Colonic mucosa (tissue), 4 donors: Measurements from ENCODE around the gene HS3ST3A1. TPM values are rescaled to one million over a fixed set of nuclear protein-coding genes. Genes with fewer than 3 reads are reported as not detected.

Experiments
- DNase-seq: peaks from one replicate; pipeline ENCODE4 v3.0.0-alpha.2; 2020
- H3K27ac ChIP-seq: fragments of 200-600 bp; one replicate; pipeline ENCODE4 v1.8.0; 2021
- H3K27me3 ChIP-seq: fragments of 200-600 bp; one replicate; pipeline ENCODE4 v1.8.0; 2021
- H3K36me3 ChIP-seq: fragments of 200-600 bp; one replicate; pipeline ENCODE4 v1.8.0; 2021
- H3K4me1 ChIP-seq: fragments of 200-600 bp; one replicate; pipeline ENCODE4 v1.8.0; 2021; ENCODE audit warnings: mild to moderate bottlenecking
- H3K4me3 ChIP-seq: fragments of 200-600 bp; one replicate; pipeline ENCODE4 v1.8.0; 2021
- H3K9ac ChIP-seq, 2 donors: one replicate each; pipeline ENCODE4 v1.7.0; 2013; ENCODE audit warnings: control low read depth in 2 of 2, low read depth in 2 of 2, low read length in 2 of 2
- H3K9me3 ChIP-seq: fragments of 200-600 bp; one replicate; pipeline ENCODE4 v1.8.0; 2021
- CTCF ChIP-seq: fragments of 200-600 bp; IDR thresholded peaks from one replicate; pipeline ENCODE4 v1.8.0; 2022; ENCODE audit warnings: antibody characterized with exemption, mild to moderate bottlenecking
- intact Hi-C: fragments of 100-400 bp; cut with DNase I; formaldehyde crosslinking; loops from one replicate; pipeline ENCODE4 v1.14.1; 2022
- total RNA-seq, 2 donors: library from RNA; stranded (reverse); fragmentation: NEBNext Ultra II Directional in 1 of 2; extraction: Animal tissue kit (Norgen Biotek cat#: 25700) in 1 of 2; gene quantifications; one replicate each; pipeline ENCODE4 v1.2.1, GENCODE V29; 2021
- donor health status: healthy.
- donor health status: DM: no; HTN: no; CAD: no.
- donor health status: DM: no; HTN: no; CAD: no.

HS3ST3A1 gene
- total RNA-seq, 2 donors from 2014 or later: 0.48 to 0.91 TPM

DNA sequence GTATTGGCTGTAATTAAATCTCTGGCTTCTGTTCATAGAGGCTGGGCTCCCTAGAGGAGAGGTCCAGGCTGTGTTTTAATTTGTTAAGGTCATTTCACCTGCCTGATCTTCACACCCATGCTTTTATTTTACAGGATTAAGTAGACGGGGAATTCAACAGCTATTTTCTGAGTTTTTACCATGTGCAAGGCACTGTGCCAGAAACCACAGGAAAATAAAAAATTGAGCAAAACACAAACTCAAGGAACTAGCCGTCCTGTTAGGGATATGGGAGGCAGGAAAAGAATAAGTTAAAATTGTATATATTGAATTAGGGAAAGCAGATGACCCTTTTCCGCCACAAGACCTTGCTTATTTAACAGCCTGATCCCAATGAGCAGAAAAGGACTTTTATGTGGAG, 29.1 kb downstream of the HS3ST3A1 start:
- no peak overlapping the region for H3K4me3 ChIP-seq
- no peaks in the 10 kb centered on the region for H3K36me3 ChIP-seq
- DNase-seq: no peak
- no peak overlapping the region for H3K9ac ChIP-seq
- TF ChIP-seq CTCF: no peak
- no peaks in the 10 kb centered on the region for H3K9me3 ChIP-seq
- H3K27ac ChIP-seq: no peak overlapping the region
- no peaks in the 10 kb centered on the region for H3K4me1 ChIP-seq
- intact Hi-C loops: no loop called here
- no peaks in the 10 kb centered on the region for H3K27me3 ChIP-seq

DNA sequence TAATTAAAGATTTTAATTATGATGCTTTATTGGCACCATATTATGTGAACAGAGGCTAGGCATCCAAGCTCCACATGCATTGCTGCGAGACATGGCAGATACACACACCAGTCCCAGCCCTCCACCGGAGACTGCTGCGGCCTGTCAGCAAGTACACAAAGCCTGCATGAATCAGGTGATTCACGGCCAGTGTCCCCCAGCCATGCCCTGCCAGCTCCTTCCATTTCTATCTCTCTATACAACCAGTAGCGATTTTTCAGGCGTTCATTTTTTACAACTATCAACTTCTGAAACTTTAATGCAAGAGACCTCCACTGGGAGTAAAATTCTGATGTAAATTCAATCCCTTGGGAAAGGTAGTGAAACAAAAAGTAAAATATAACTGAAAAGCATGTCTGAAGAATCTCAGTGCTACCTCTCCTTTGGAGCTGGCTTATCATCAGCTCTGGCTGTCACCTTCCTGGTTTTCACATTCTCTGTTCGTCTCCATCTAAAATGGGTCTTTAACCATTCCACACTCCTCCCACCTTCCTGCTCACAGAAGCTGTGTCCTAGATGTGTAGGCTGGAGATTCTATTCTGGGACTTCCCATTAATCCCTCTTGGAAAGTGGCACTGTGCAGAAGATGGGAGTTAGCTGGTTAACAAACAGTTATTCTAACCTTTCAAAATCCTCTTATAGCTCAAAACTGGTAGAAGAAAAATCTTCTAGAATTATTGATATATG, 32.2 kb downstream of the HS3ST3A1 start:
- intact Hi-C loops: no loop called here

GRCh38 chr17:13568582-13569397, 32.9 kb downstream of the HS3ST3A1 start:
- no peaks in the 10 kb centered on the region for H3K36me3 ChIP-seq
- H3K27ac ChIP-seq: no peak overlapping the region
- H3K4me1 ChIP-seq: no peaks in the 10 kb centered on the region
- no peak for DNase-seq
- no peaks in the 10 kb centered on the region for H3K27me3 ChIP-seq
- H3K4me3 ChIP-seq: no peak overlapping the region
- no peak for TF ChIP-seq CTCF
- intact Hi-C loops: no loop called here
- no peaks in the 10 kb centered on the region for H3K9me3 ChIP-seq
- no peak overlapping the region for H3K9ac ChIP-seq

More for the DNA sequence above, 32.2 kb downstream of the HS3ST3A1 start:
- TF ChIP-seq CTCF: no peak
- no peaks in the 10 kb centered on the region for H3K4me1 ChIP-seq
- H3K9ac ChIP-seq: no peak overlapping the region
- no peaks in the 10 kb centered on the region for H3K27me3 ChIP-seq
- no peak overlapping the region for H3K4me3 ChIP-seq
- DNase-seq: no peak
- no peaks in the 10 kb centered on the region for H3K9me3 ChIP-seq
- no peak overlapping the region for H3K27ac ChIP-seq
- H3K36me3 ChIP-seq: no peaks in the 10 kb centered on the region

DNA sequence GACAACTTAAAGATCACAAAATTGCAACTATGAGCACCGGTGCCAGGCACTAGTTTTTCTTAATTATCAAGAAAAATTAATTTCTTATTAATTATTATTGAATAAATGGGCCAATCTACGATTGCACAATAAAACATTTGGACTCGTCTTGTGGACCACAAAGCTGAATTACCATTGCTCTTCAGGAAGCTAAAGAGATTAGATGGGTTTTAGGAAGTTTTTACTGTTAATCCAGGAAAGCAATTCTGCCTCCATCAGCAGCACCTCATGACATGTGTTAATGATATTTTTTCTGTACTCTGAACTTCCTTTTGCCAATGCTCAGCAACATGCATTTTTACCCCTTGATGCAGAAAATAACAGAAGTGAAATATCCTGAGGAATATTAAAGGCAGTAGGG, 37.9 kb downstream of the HS3ST3A1 start:
- H3K27me3 ChIP-seq: no peaks in the 10 kb centered on the region
- H3K9ac ChIP-seq: no peak overlapping the region
- H3K36me3 ChIP-seq: no peaks in the 10 kb centered on the region
- no peaks in the 10 kb centered on the region for H3K9me3 ChIP-seq
- no peak overlapping the region for H3K4me3 ChIP-seq
- DNase-seq: no peak
- TF ChIP-seq CTCF: no peak
- H3K4me1 ChIP-seq: no peaks in the 10 kb centered on the region
- H3K27ac ChIP-seq: no peak overlapping the region
- intact Hi-C loops: no loop called here

DNA sequence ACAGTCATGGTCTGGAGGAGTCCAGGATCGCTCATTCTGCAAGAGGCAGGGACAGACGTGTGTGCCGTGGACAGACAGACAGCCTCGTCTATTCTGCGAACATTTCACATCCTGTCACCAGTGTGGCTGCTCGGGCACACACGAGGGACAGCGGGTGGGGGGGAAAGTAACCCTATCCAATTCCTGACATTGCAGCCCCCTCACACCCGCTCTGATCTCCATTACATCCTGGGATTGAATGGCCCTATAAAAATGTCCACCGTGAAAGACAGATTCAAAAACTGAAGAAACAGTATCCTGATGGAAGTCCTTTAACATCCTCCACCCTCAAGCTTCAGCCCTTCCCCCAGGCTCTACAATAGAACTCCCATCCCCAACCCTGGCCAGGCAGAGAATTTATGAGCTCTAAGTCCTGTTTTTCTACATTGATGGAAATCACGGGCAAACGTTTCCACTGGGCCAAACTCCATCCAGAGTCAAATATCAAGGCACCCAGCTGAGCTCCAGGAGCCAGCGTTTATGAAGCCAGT, 39.4 kb downstream of the HS3ST3A1 start:
- H3K36me3 ChIP-seq: no peaks in the 10 kb centered on the region
- H3K4me3 ChIP-seq: no peak overlapping the region
- intact Hi-C loops: no loop called here
- TF ChIP-seq CTCF: no peak
- no peaks in the 10 kb centered on the region for H3K9me3 ChIP-seq
- no peaks in the 10 kb centered on the region for H3K27me3 ChIP-seq
- no peak for DNase-seq
- H3K27ac ChIP-seq: no peak overlapping the region
- H3K4me1 ChIP-seq: no peaks in the 10 kb centered on the region
- H3K9ac ChIP-seq: no peak overlapping the region
